A549 (cell line): ENCODE data around the gene SCYL1. TPM values are rescaled to one million over a fixed set of nuclear protein-coding genes. Genes with fewer than 3 reads are reported as not detected.
A peak's percentile ranks its signal among the peaks of the same experiment; 100 is the strongest.

Experiments used
- CBX2 ChIP-seq: fragments of 200-600 bp; sonication (generic); IDR thresholded peaks from 2 replicates; pipeline ENCODE4 v1.6.1; 2016; ENCODE audit warnings: low read depth, mild to moderate bottlenecking, borderline replicate concordance
- EP300 ChIP-seq, 2 experiments: fragments of >200 bp; sonication (Bioruptor Twin); formaldehyde crosslinking; IDR thresholded peaks; 2 replicates in 1 of 2; 3 replicates in 1 of 2; pipeline ENCODE4 v1.6.1; 2016 to 2017
- FOSB ChIP-seq: fragments of 250-450 bp; sonication (Bioruptor Pico); IDR thresholded peaks from 2 replicates; pipeline ENCODE4 v1.5.0; 2020; ENCODE audit warnings: mild to moderate bottlenecking, moderate library complexity
- FOSL2 ChIP-seq, 2 experiments: fragments of 450-650 bp in 1 of 2; fragments of >200 bp in 1 of 2; sonication (Bioruptor Twin) in 1 of 2; formaldehyde crosslinking; IDR thresholded peaks; 2 replicates each; pipeline versions ENCODE4 v1.5.0 to v1.6.1; 2016 to 2020; ENCODE audit warnings: mild to moderate bottlenecking in 1 of 2, moderate library complexity in 1 of 2
- HEYL ChIP-seq: fragments of 250-450 bp; sonication (Bioruptor Pico); IDR thresholded peaks from 2 replicates; pipeline ENCODE4 v1.8.0; 2021; ENCODE audit warnings: mild to moderate bottlenecking, moderate library complexity
- HOXA7 ChIP-seq: fragments of 250-450 bp; sonication (Bioruptor Pico); IDR thresholded peaks from 2 replicates; pipeline ENCODE4 v1.5.0; 2020; ENCODE audit warnings: mild to moderate bottlenecking, moderate library complexity
- HOXB5 ChIP-seq: fragments of 250-450 bp; sonication (Bioruptor Pico); IDR thresholded peaks from 2 replicates; pipeline ENCODE4 v1.5.0; 2020; ENCODE audit warnings: mild to moderate bottlenecking, moderate library complexity
- JUN ChIP-seq, 2 experiments: fragments of >200 bp; sonication (Bioruptor Twin); formaldehyde crosslinking; IDR thresholded peaks; 2 replicates in 1 of 2; 3 replicates in 1 of 2; pipeline ENCODE4 v1.6.1; 2016 to 2017
- JUNB ChIP-seq: fragments of >200 bp; sonication (Bioruptor Twin); formaldehyde crosslinking; IDR thresholded peaks from 2 replicates; pipeline ENCODE4 v1.6.1; 2016
- KDM1A ChIP-seq: fragments of 200-600 bp; sonication (generic); IDR thresholded peaks from 2 replicates; pipeline ENCODE4 v1.6.1; 2016; ENCODE audit warnings: low read depth, mild to moderate bottlenecking
- MYC ChIP-seq: IDR thresholded peaks from 2 replicates; pipeline ENCODE4 v1.6.1; 2012; ENCODE audit warnings: mild to moderate bottlenecking, inconsistent platforms, low read length, improper control_type of control experiment, borderline replicate concordance
- NPAS2 ChIP-seq: fragments of 250-450 bp; sonication (Bioruptor Pico); IDR thresholded peaks from 2 replicates; pipeline ENCODE4 v1.8.0; 2022; ENCODE audit warnings: mild to moderate bottlenecking, moderate library complexity, borderline replicate concordance
- PBX3 ChIP-seq: IDR thresholded peaks from 2 replicates; pipeline ENCODE4 v1.6.1; 2012
- PHF8 ChIP-seq: fragments of 200-600 bp; sonication (generic); IDR thresholded peaks from 2 replicates; pipeline ENCODE4 v1.6.1; 2016; ENCODE audit warnings: low read depth, mild to moderate bottlenecking, antibody characterized with exemption, moderate library complexity, borderline replicate concordance
- RCOR1 ChIP-seq: fragments of 150-350 bp; IDR thresholded peaks from 2 replicates; pipeline ENCODE4 v1.6.1; 2014; ENCODE audit warnings: antibody characterized with exemption, low read length, low read depth
- SREBF2 ChIP-seq: fragments of 450-650 bp; IDR thresholded peaks from 2 replicates; pipeline ENCODE4 v1.6.1; 2014; ENCODE audit warnings: mild to moderate bottlenecking, moderate library complexity
- TP53 ChIP-seq: fragments of 250-450 bp; sonication (Bioruptor Pico); IDR thresholded peaks from 2 replicates; pipeline ENCODE4 v1.5.0; 2021; ENCODE audit warnings: mild to moderate bottlenecking, moderate library complexity
- USF2 ChIP-seq: fragments of 450-650 bp; IDR thresholded peaks from 2 replicates; pipeline ENCODE4 v1.6.1; 2014; ENCODE audit warnings: antibody characterized with exemption
- ZFP36 ChIP-seq: fragments of 450-650 bp; IDR thresholded peaks from 2 replicates; pipeline ENCODE4 v1.6.1; 2014; ENCODE audit warnings: borderline replicate concordance; ENCODE audit not compliant: partially characterized antibody
- ZNF302 ChIP-seq: fragments of 250-450 bp; sonication (Bioruptor Pico); IDR thresholded peaks from 2 replicates; pipeline ENCODE4 v1.9.0; 2021; ENCODE audit warnings: inconsistent platforms, mild to moderate bottlenecking, moderate library complexity
- polyA plus RNA-seq, 4 experiments: library from polyadenylated mRNA; depleted of rRNA in 3 of 4; stranded (reverse); fragments of >200 nt; fragmentation: RNase III in 1 of 4; extraction: RNeasy Plus Mini Kit Qiagen cat#74134 plus additional on column Dnase treatment in 1 of 4; gene quantifications; 2 replicates in 3 of 4; 3 replicates in 1 of 4; pipeline ENCODE4 v1.2.3, GENCODE V29; 2011 to 2017
- TF ChIP-seq, protein P1 (sequence below): fragments of 250-450 bp; sonication (Bioruptor Pico); IDR thresholded peaks from 2 replicates; pipeline ENCODE4 v1.5.0; 2020; ENCODE audit warnings: low read depth, mild to moderate bottlenecking, moderate library complexity
- TF ChIP-seq, protein P2 (sequence below): fragments of 200-600 bp; sonication (generic); IDR thresholded peaks from 2 replicates; pipeline ENCODE4 v1.6.1; 2016; ENCODE audit warnings: antibody characterized with exemption, mild to moderate bottlenecking, moderate library complexity

Gene SCYL1
- polyA plus RNA-seq, 2 of the 4 experiments (the other 2 are of a cell fraction), result 30.8 to 46.8 TPM

GRCh38 chr11:65477149-65477965 lies 47.5 kb upstream of the SCYL1 start (continued):
- TF ChIP-seq PHF8 (peak; percentile 71; the same call in 1 of the 2 replicates), HOXA7 (no peak; the same call in 1 of the 2 replicates), ZNF302 (no peak), PBX3 (peak; percentile 19; the same call in 1 of the 2 replicates), NPAS2 (CRISPR knock-in tag) (no peak), FOSL2 (IDR thresholded peaks at IDR 0.05) (peak; percentile 78), FOSL2 (CRISPR knock-in tag; IDR thresholded peaks at IDR 0.05) (peak; percentile 99), FOSB (no peak), MYC (0 out of 2 replicates have a peak, but pooled peaks have one; percentile 63), TP53 (CRISPR knock-in tag) (peak; percentile 8), HOXB5 (CRISPR knock-in tag) (no peak), JUNB (peak; percentile 52), USF2 (peak; percentile 98), KDM1A (no peak), HEYL (CRISPR knock-in tag) (peak; percentile 82), SREBF2 (no peak), ZFP36 (no peak), EP300 (IDR thresholded peaks at IDR 0.05) (peak in 1 of 2 experiments; percentile 24; a peak in 1 of 5 replicates), JUN (IDR thresholded peaks at IDR 0.05) (peak in 1 of 2 experiments; percentile 90; a peak in 4 of 5 replicates), CBX2 (no peak), RCOR1 (no peak)
- TF ChIP-seq, protein P1, sequence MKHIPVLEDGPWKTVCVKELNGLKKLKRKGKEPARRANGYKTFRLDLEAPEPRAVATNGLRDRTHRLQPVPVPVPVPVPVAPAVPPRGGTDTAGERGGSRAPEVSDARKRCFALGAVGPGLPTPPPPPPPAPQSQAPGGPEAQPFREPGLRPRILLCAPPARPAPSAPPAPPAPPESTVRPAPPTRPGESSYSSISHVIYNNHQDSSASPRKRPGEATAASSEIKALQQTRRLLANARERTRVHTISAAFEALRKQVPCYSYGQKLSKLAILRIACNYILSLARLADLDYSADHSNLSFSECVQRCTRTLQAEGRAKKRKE (CRISPR knock-in tag), result peak; percentile 88; the same call in 1 of the 2 replicates
- TF ChIP-seq, protein P2, sequence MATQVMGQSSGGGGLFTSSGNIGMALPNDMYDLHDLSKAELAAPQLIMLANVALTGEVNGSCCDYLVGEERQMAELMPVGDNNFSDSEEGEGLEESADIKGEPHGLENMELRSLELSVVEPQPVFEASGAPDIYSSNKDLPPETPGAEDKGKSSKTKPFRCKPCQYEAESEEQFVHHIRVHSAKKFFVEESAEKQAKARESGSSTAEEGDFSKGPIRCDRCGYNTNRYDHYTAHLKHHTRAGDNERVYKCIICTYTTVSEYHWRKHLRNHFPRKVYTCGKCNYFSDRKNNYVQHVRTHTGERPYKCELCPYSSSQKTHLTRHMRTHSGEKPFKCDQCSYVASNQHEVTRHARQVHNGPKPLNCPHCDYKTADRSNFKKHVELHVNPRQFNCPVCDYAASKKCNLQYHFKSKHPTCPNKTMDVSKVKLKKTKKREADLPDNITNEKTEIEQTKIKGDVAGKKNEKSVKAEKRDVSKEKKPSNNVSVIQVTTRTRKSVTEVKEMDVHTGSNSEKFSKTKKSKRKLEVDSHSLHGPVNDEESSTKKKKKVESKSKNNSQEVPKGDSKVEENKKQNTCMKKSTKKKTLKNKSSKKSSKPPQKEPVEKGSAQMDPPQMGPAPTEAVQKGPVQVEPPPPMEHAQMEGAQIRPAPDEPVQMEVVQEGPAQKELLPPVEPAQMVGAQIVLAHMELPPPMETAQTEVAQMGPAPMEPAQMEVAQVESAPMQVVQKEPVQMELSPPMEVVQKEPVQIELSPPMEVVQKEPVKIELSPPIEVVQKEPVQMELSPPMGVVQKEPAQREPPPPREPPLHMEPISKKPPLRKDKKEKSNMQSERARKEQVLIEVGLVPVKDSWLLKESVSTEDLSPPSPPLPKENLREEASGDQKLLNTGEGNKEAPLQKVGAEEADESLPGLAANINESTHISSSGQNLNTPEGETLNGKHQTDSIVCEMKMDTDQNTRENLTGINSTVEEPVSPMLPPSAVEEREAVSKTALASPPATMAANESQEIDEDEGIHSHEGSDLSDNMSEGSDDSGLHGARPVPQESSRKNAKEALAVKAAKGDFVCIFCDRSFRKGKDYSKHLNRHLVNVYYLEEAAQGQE, result no peak
